ENCODE data around the gene CTNNA3.
"Not testable (repeated sequence)": the region's sequence is repeated elsewhere in the genome, so short reads cannot be mapped to it uniquely, and the experiment has no call there.

CTNNA3 gene

DNA sequence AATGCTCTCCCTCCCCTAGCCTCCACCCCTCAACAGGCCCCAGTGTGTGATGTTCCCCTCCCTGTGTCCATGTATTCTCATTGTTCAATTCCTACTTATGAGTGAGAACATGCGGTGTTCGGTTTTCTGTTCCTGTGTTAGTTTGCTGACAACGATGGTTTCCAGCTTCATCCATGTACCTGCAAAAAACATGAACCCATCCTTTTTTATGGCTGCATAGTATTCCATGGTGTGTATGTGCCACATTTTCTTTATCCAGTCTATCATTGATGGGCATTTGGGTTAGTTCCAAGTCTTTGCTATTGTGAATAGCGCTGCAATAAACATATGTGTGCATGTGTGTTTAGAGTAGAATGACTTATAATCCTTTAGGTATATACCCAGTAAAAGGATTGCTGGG is 20.5 kb upstream of the CTNNA3 start:
- H3K4me1 ChIP-seq (ENCODE audit: control insufficient read depth, insufficient read depth, low read length); H3K27ac ChIP-seq (ENCODE audit: extremely low read depth, low read depth, low read length); H3K36me3 ChIP-seq (ENCODE audit: control insufficient read depth in 2 of 2, insufficient read depth in 1 of 2, low read length in 2 of 2); POLR2A ChIA-PET; H3K4me3 ChIP-seq (ENCODE audit: low read depth, low read length); H3K9me3 ChIP-seq (ENCODE audit: control insufficient read depth, insufficient read depth, low read depth, low read length): not testable (repeated sequence)
- CTCF ChIA-PET = interaction anchor here (2.3 kb wide), 1 partner anchor 19 kb away, joined by 8 read pairs; no protein-coding TSS in a partner anchor
- peak; percentile 83 for TF ChIP-seq ZNF146 (tag by site-specific recombination; IDR thresholded peaks at IDR 0.05)

GRCh38 chr10:67705921-67706320 is 9.9 kb upstream of the CTNNA3 start:
- Histone ChIP-seq H3K27ac (ENCODE audit: extremely low read depth, low read depth, low read length) (no peak overlapping the region), H3K9me3 (ENCODE audit: control insufficient read depth, insufficient read depth, low read depth, low read length) (no peaks in the 10 kb centered on the region), H3K36me3 (ENCODE audit: control insufficient read depth in 2 of 2, insufficient read depth in 1 of 2, low read length in 2 of 2) (no peaks in the 10 kb centered on the region), H3K4me3 (ENCODE audit: low read depth, low read length) (no peak overlapping the region), H3K4me1 (ENCODE audit: control insufficient read depth, insufficient read depth, low read length) (no peaks in the 10 kb centered on the region)
- CTCF ChIA-PET = interaction anchor here (2.0 to 3.3 kb wide), 2 partner anchors 8 to 74 kb away, joined by 4 to 17 read pairs; no protein-coding TSS in a partner anchor
- POLR2A ChIA-PET = no interaction called here
- TF ChIP-seq PRDM6 (tag by site-specific recombination; IDR thresholded peaks at IDR 0.05) = no peak
- TF ChIP-seq ZBTB10 (tag by site-specific recombination; IDR thresholded peaks at IDR 0.05) = no peak
- TF ChIP-seq MYNN (tag by site-specific recombination; IDR thresholded peaks at IDR 0.05; ENCODE audit: borderline replicate concordance) = no peak
- TF ChIP-seq ZNF585B (tag by site-specific recombination; IDR thresholded peaks at IDR 0.05) = no peak
- no peak for TF ChIP-seq ZNF169 (tag by site-specific recombination; IDR thresholded peaks at IDR 0.05)
- TF ChIP-seq ZNF776 (tag by site-specific recombination; IDR thresholded peaks at IDR 0.05; ENCODE audit: borderline replicate concordance) = no peak
- TF ChIP-seq, protein P1, sequence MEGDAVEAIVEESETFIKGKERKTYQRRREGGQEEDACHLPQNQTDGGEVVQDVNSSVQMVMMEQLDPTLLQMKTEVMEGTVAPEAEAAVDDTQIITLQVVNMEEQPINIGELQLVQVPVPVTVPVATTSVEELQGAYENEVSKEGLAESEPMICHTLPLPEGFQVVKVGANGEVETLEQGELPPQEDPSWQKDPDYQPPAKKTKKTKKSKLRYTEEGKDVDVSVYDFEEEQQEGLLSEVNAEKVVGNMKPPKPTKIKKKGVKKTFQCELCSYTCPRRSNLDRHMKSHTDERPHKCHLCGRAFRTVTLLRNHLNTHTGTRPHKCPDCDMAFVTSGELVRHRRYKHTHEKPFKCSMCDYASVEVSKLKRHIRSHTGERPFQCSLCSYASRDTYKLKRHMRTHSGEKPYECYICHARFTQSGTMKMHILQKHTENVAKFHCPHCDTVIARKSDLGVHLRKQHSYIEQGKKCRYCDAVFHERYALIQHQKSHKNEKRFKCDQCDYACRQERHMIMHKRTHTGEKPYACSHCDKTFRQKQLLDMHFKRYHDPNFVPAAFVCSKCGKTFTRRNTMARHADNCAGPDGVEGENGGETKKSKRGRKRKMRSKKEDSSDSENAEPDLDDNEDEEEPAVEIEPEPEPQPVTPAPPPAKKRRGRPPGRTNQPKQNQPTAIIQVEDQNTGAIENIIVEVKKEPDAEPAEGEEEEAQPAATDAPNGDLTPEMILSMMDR (tag by site-specific recombination; IDR thresholded peaks at IDR 0.05) = no peak

GRCh38 chr10:67699613-67700270 is 3.7 kb upstream of the CTNNA3 start:
- POLR2A ChIA-PET; H3K4me1 ChIP-seq (ENCODE audit: control insufficient read depth, insufficient read depth, low read length); H3K4me3 ChIP-seq (ENCODE audit: low read depth, low read length); H3K9me3 ChIP-seq (ENCODE audit: control insufficient read depth, insufficient read depth, low read depth, low read length); H3K27ac ChIP-seq (ENCODE audit: extremely low read depth, low read depth, low read length); H3K36me3 ChIP-seq (ENCODE audit: control insufficient read depth in 2 of 2, insufficient read depth in 1 of 2, low read length in 2 of 2): not testable (repeated sequence)
- CTCF ChIA-PET = interaction anchor here (0.9 kb wide), 1 partner anchor 80 kb away, joined by 3 read pairs; no protein-coding TSS in a partner anchor

DNA sequence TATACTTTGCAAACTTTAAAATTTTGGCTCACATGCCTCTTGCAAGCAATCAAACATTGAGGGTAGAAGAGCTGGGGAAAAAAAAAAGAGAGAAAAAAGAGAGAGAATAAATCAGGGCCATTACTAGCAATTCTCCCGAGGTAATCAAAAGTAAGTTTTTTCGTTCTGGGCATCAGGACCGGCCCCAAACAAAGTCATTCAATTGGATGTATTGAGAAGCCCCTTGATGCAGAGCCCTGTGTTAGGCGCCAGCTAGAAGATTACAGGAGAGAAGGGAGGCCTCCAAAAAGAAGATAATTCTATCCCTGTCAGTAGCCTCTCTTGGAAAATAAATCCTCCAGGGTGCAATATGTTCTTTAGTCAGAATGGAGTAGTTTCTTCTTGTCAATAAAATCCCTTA is 2.2 kb upstream of the CTNNA3 start:
- H3K4me3 ChIP-seq (ENCODE audit: low read depth, low read length) = no peak overlapping the region
- H3K27ac ChIP-seq (ENCODE audit: extremely low read depth, low read depth, low read length) = no peak overlapping the region
- no peaks in the 10 kb centered on the region for H3K4me1 ChIP-seq (ENCODE audit: control insufficient read depth, insufficient read depth, low read length)
- CTCF ChIA-PET = interaction anchor here (0.7 to 6.1 kb wide), 21 partner anchors 9 to 604 kb away, joined by 3 to 114 read pairs (median 5); no protein-coding TSS in a partner anchor
- TF ChIP-seq ZFP41 (tag by site-specific recombination; IDR thresholded peaks at IDR 0.05; ENCODE audit: borderline replicate concordance) (no peak), ZNF23 (tag by site-specific recombination; IDR thresholded peaks at IDR 0.05; ENCODE audit: borderline replicate concordance) (no peak)
- H3K9me3 ChIP-seq (ENCODE audit: control insufficient read depth, insufficient read depth, low read depth, low read length) = no peaks in the 10 kb centered on the region
- POLR2A ChIA-PET = no interaction called here
- no peaks in the 10 kb centered on the region for H3K36me3 ChIP-seq (ENCODE audit: control insufficient read depth in 2 of 2, insufficient read depth in 1 of 2, low read length in 2 of 2)
